ENCODE measurements around the gene DNLZ.

GRCh38 chr9:136312009-136312375, 51.6 kb downstream of the DNLZ start:
- TF ChIP-seq CTCF (conservative IDR thresholded peaks at IDR 0.05; ENCODE audit: low read length) (no peak), EZH2phosphoT487 (IDR thresholded peaks at IDR 0.05; ENCODE audit: borderline replicate concordance, low read depth, low read length) (no peak)
